Mucosa of gallbladder (tissue), 1 donor: ENCODE data around the gene ACBD4. TPM values are rescaled to one million over a fixed set of nuclear protein-coding genes. Genes with fewer than 3 reads are reported as not detected.

Source experiments
- DNase-seq: peaks from one replicate; pipeline ENCODE4 v3.0.0-alpha.2; 2020; ENCODE audit warnings: low spot score
- total RNA-seq: library from RNA; stranded (reverse); gene quantifications from one replicate; pipeline ENCODE4 v1.2.1, GENCODE V29; 2021
- donor health status: DM: no; HTN: no; CAD: no.

Gene ACBD4
- total RNA-seq, 1 donor from 2014 or later, result 29.8 TPM

- no peak for DNase-seq
Measured at GRCh38 chr17:45155483-45155882, 20.0 kb downstream of the ACBD4 start.

GRCh38 chr17:45156242-45156641 is 20.8 kb downstream of the ACBD4 start:
- no peak for DNase-seq

- DNase-seq, result no peak
Measured at GRCh38 chr17:45160447-45161287, 25.2 kb downstream of the ACBD4 start.

GRCh38 chr17:45161288-45162024 is 26.0 kb downstream of the ACBD4 start, which contains the start of gene HEXIM2:
Gene HEXIM2 (plus strand): TSS chr17:45161875. CDS start chr17:45162794, 919 bp downstream.
- peak; percentile 100 for DNase-seq

GRCh38 chr17:45162025-45162687 is 26.7 kb downstream of the ACBD4 start:
- no peak for DNase-seq

GRCh38 chr17:45164734-45165269 is 29.3 kb downstream of the ACBD4 start:
- DNase-seq, result no peak

GRCh38 chr17:45168991-45169752 is 33.7 kb downstream of the ACBD4 start:
- DNase-seq, result no peak

GRCh38 chr17:45170280-45170930 is 34.9 kb downstream of the ACBD4 start:
- DNase-seq, result no peak

- DNase-seq, result peak; percentile 56
Measured at GRCh38 chr17:45170931-45171337, 35.4 kb downstream of the ACBD4 start.

GRCh38 chr17:45171338-45172231 is 36.1 kb downstream of the ACBD4 start:
- peak; percentile 74 for DNase-seq

- DNase-seq, result no peak
Measured at GRCh38 chr17:45172232-45172540, 36.7 kb downstream of the ACBD4 start.

GRCh38 chr17:45172541-45173286 is 37.2 kb downstream of the ACBD4 start:
- DNase-seq, result peak; percentile 66

- no peak for DNase-seq
Measured at GRCh38 chr17:45175759-45176115, 40.2 kb downstream of the ACBD4 start.

GRCh38 chr17:45177563-45177962 is 42.1 kb downstream of the ACBD4 start:
- DNase-seq, result no peak

GRCh38 chr17:45184144-45184543 is 48.7 kb downstream of the ACBD4 start:
- DNase-seq, result no peak

GRCh38 chr17:45186801-45187354 is 51.4 kb downstream of the ACBD4 start:
- no peak for DNase-seq

GRCh38 chr17:45189009-45189408 is 53.5 kb downstream of the ACBD4 start:
- DNase-seq, result no peak

GRCh38 chr17:45190503-45191255 is 55.2 kb downstream of the ACBD4 start:
- peak; percentile 32 for DNase-seq
